Mesendoderm (in vitro differentiated cells): ENCODE results near the gene NHLRC3.
"Not testable (repeated sequence)": the region's sequence is repeated elsewhere in the genome, so short reads cannot be mapped to it uniquely, and the experiment has no call there.

Source experiments
- DNase-seq: peaks from one replicate; pipeline ENCODE4 v3.0.0; 2013
- H2AK5ac ChIP-seq: 2 replicates; pipeline ENCODE4 v1.6.1; 2013; ENCODE audit warnings: low read length, inconsistent platforms
- H2BK120ac ChIP-seq: 2 replicates; pipeline ENCODE4 v1.6.1; 2013; ENCODE audit warnings: low read depth, mild to moderate bottlenecking, low read length, moderate library complexity, mixed read lengths
- H2BK15ac ChIP-seq: replicated peaks from 2 replicates; pipeline ENCODE4 v1.6.1; 2013; ENCODE audit warnings: low read depth, mild to moderate bottlenecking, moderate library complexity
- H2BK5ac ChIP-seq: 2 replicates; pipeline ENCODE4 v1.6.1; 2013; ENCODE audit warnings: low read length, inconsistent platforms
- H3K18ac ChIP-seq: 2 replicates; pipeline ENCODE4 v1.6.1; 2013; ENCODE audit warnings: mild to moderate bottlenecking, low read length, mixed read lengths
- H3K23ac ChIP-seq: one replicate; pipeline ENCODE4 v1.6.1; 2013; ENCODE audit warnings: low read length
- H3K27ac ChIP-seq: 2 replicates; pipeline ENCODE4 v1.5.1; 2013; ENCODE audit warnings: low read depth, mild to moderate bottlenecking, inconsistent platforms, low read length, moderate library complexity
- H3K27me3 ChIP-seq: 2 replicates; pipeline ENCODE4 v1.6.1; 2013; ENCODE audit warnings: low read length, control low read depth, mild to moderate bottlenecking, inconsistent platforms; ENCODE audit not compliant: insufficient read depth, poor library complexity
- H3K36me3 ChIP-seq: 2 replicates; pipeline ENCODE4 v1.6.1; 2013; ENCODE audit warnings: low read length, inconsistent platforms; ENCODE audit not compliant: control insufficient read depth, insufficient read depth
- H3K4ac ChIP-seq: one replicate; pipeline ENCODE4 v1.6.1; 2013; ENCODE audit warnings: low read depth, mild to moderate bottlenecking, low read length, moderate library complexity
- H3K4me1 ChIP-seq: 2 replicates; pipeline ENCODE4 v1.6.1; 2013; ENCODE audit warnings: low read depth, low read length, inconsistent platforms; ENCODE audit not compliant: control insufficient read depth
- H3K4me2 ChIP-seq: 2 replicates; pipeline ENCODE4 v1.6.1; 2013; ENCODE audit warnings: low read length
- H3K4me3 ChIP-seq: 2 replicates; pipeline ENCODE4 v1.5.1; 2013; ENCODE audit warnings: mild to moderate bottlenecking, low read length
- H3K56ac ChIP-seq: one replicate; pipeline ENCODE4 v1.6.1; 2013; ENCODE audit warnings: low read length
- H3K79me1 ChIP-seq: 2 replicates; pipeline ENCODE4 v1.6.1; 2013; ENCODE audit warnings: low read length, inconsistent platforms
- H3K79me2 ChIP-seq: 2 replicates; pipeline ENCODE4 v1.6.1; 2013; ENCODE audit warnings: mild to moderate bottlenecking, low read length; ENCODE audit not compliant: control insufficient read depth, insufficient read depth
- H3K9ac ChIP-seq: 2 replicates; pipeline ENCODE4 v1.6.1; 2013; ENCODE audit warnings: low read length, inconsistent platforms
- H4K5ac ChIP-seq: one replicate; pipeline ENCODE4 v1.6.1; 2013; ENCODE audit warnings: low read length
- H4K8ac ChIP-seq: one replicate; pipeline ENCODE4 v1.6.1; 2013; ENCODE audit warnings: low read depth, mild to moderate bottlenecking, control low read depth, low read length, moderate library complexity
- WGBS: extraction: QIAGEN DNeasy Blood & Tissue Kit; methylation state at CpG from one replicate; pipeline ENCODE4 v1.1.7; 2013; ENCODE audit warnings: low lambda C conversion rate, missing lambda C conversion rate; ENCODE audit not compliant: insufficient coverage; ENCODE audit errors: extremely low coverage; 5-methylcytosine and 5-hydroxymethylcytosine counted together

The NHLRC3 gene

DNA sequence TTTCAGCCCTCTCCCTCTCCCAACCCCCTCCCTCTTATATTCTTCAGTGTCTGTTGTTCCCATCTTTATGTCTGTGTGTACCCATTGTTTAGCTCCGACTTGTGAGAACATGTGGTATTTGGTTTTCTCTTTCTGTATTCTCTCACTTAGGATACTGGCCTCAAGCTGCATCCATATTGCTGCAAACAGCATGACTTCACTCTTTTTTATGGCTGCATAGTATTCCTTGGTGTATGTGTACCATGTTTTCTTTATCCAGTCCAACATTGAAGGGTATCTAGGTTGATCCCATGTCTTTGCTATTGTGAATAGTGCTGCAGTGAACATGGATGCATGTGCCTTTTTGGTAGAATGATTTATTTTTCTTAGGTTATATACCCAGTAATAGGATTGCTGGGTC lies 17.8 kb downstream of the NHLRC3 start:
- WGBS = no CpG with 5 or more reads among the region's 1 CpG

DNA sequence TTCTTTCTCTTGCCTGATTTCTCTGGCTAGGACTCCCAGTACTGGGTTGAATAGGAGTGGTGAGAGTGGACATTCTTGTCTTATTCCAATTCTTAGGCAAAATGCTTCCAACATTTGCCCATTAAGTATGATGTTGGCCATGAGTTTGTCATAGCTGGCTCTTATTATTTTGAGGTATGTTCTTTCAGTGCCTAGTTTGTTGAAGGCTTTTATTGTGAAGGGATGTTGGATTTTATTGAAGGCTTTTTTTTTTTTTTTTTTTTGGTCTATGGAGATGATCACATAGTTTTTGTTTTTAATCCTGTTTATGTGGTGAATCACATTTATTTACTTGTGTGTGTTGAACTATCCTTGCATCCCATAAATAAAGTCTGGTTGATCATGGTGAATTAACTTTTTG lies 19.8 kb downstream of the NHLRC3 start:
- no peaks in the 10 kb centered on the region for H3K79me2 ChIP-seq

More for the DNA sequence above, 17.8 kb downstream of the NHLRC3 start:
- no peak overlapping the region for H3K56ac ChIP-seq
- no peak overlapping the region for H3K23ac ChIP-seq
- H3K79me2 ChIP-seq = no peaks in the 10 kb centered on the region
- no peak overlapping the region for H4K5ac ChIP-seq
- no peak overlapping the region for H3K4me3 ChIP-seq
- no peak overlapping the region for H4K8ac ChIP-seq
- no peak for DNase-seq
- H2AK5ac ChIP-seq = no peak overlapping the region
- H2BK15ac ChIP-seq = no peak overlapping the region
- no peak overlapping the region for H3K4ac ChIP-seq
- H3K4me2 ChIP-seq = no peak overlapping the region
- no peak overlapping the region for H3K27ac ChIP-seq
- no peak overlapping the region for H3K9ac ChIP-seq
- H3K36me3 ChIP-seq = no peaks in the 10 kb centered on the region
- no peaks in the 10 kb centered on the region for H3K4me1 ChIP-seq
- H3K79me1 ChIP-seq = no peaks in the 10 kb centered on the region
- H2BK120ac ChIP-seq = no peak overlapping the region
- no peak overlapping the region for H3K18ac ChIP-seq
- no peak overlapping the region for H2BK5ac ChIP-seq
- H3K27me3 ChIP-seq = no peaks in the 10 kb centered on the region

DNA sequence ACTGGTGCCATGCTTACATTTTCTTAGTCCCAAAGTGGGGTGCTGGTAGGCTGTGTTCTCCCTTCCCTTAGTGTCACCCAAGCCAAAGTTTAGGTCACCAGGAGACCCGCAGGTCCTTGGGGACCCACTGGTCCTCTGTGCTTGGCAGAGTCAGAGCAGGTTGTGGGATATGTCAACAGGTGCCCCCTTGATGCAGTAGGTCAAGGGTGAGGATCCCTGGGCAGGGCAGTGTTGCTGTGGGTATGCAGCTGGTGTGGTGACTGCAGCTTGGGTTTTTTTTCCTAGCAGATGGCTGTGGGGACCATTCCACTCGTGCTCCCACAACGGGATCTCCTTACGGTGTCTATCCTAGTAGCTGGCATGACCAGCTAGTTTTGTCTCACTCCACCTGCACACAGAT lies 23.7 kb downstream of the NHLRC3 start:
- Histone ChIP-seq H3K27me3 (no peaks in the 10 kb centered on the region), H3K27ac (no peak overlapping the region), H2BK5ac (no peak overlapping the region), H3K36me3 (no peaks in the 10 kb centered on the region), H3K9ac (no peak overlapping the region), H3K79me2 (no peaks in the 10 kb centered on the region), H3K18ac (no peak overlapping the region), H4K5ac (no peak overlapping the region), H3K56ac (no peak overlapping the region), H3K4me2 (no peak overlapping the region), H3K4me3 (no peak overlapping the region), H3K4me1 (no peaks in the 10 kb centered on the region), H2BK15ac (no peak overlapping the region), H2AK5ac (no peak overlapping the region), H2BK120ac (no peak overlapping the region), H3K4ac (no peak overlapping the region), H3K23ac (no peak overlapping the region), H4K8ac (no peak overlapping the region), H3K79me1 (no peaks in the 10 kb centered on the region)
- no peak for DNase-seq
- WGBS = no CpG with 5 or more reads among the region's 4 CpGs

More for the DNA sequence above, 19.8 kb downstream of the NHLRC3 start:
- no peak overlapping the region for H3K9ac ChIP-seq
- H4K8ac ChIP-seq = no peak overlapping the region
- H3K4me3 ChIP-seq = no peak overlapping the region
- no peaks in the 10 kb centered on the region for H3K79me1 ChIP-seq
- H3K36me3 ChIP-seq = no peaks in the 10 kb centered on the region
- H2AK5ac ChIP-seq = no peak overlapping the region
- H3K4me1 ChIP-seq = no peaks in the 10 kb centered on the region
- H4K5ac ChIP-seq = no peak overlapping the region
- H2BK5ac ChIP-seq = no peak overlapping the region
- no peak overlapping the region for H3K4me2 ChIP-seq
- no peak overlapping the region for H2BK15ac ChIP-seq
- H3K18ac ChIP-seq = no peak overlapping the region
- no peak for DNase-seq
- H3K4ac ChIP-seq = no peak overlapping the region
- H3K27ac ChIP-seq = no peak overlapping the region
- H3K27me3 ChIP-seq = no peaks in the 10 kb centered on the region
- H2BK120ac ChIP-seq = no peak overlapping the region
- no peak overlapping the region for H3K23ac ChIP-seq
- H3K56ac ChIP-seq = no peak overlapping the region

DNA sequence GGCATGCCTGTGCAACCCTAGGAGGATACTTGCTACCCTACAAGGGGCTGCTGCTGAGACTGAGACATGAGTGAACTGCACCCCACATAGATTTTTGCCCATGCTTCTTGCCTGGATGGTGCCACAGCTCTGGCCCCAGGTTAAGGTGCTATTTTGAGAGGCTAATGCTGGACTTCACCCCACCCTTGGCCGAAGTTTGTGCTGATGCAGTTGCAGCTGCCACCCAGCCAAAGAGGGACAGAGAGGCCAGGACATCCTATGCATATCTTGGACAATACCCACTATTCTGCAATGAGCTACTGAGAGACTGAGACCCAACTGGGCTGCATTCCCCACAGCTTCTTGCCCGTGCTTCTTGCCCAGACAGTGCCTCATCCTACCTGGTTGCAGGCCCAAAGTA lies 34.6 kb downstream of the NHLRC3 start:
- H3K27ac ChIP-seq = no peak overlapping the region
- no peak overlapping the region for H2BK15ac ChIP-seq
- H3K79me1 ChIP-seq = no peaks in the 10 kb centered on the region
- no peaks in the 10 kb centered on the region for H3K36me3 ChIP-seq
- no peak overlapping the region for H3K4ac ChIP-seq
- H3K18ac ChIP-seq = no peak overlapping the region
- H3K27me3 ChIP-seq = no peaks in the 10 kb centered on the region
- H3K56ac ChIP-seq = no peak overlapping the region
- H4K8ac ChIP-seq = no peak overlapping the region
- no CpG with 5 or more reads among the region's 2 CpGs for WGBS
- H3K9ac ChIP-seq = no peak overlapping the region
- no peak overlapping the region for H4K5ac ChIP-seq
- H3K79me2 ChIP-seq = no peaks in the 10 kb centered on the region
- no peak for DNase-seq
- no peak overlapping the region for H2BK5ac ChIP-seq
- H3K4me2 ChIP-seq = no peak overlapping the region
- H3K4me3 ChIP-seq = no peak overlapping the region
- no peak overlapping the region for H2BK120ac ChIP-seq
- H3K23ac ChIP-seq = no peak overlapping the region
- H3K4me1 ChIP-seq = no peaks in the 10 kb centered on the region
- no peak overlapping the region for H2AK5ac ChIP-seq

DNA sequence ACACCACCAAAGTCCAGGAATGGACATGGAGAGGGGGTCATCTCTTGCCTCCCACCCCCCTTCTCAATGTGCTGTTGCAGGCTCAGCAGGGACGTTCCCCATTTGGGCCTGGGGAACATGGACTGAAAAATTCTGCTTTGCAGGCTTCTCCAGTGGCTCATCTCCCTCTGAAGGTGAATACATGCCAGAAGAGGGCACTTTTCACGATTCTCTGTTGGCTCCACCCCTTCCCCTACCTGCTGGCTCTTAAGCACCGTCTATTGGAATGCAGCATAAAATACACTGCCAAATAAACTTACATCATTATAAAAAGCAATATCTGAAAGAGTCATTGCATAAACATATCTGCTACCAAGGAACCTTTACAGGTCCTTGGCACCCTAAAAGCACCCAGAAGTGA lies 35.7 kb downstream of the NHLRC3 start:
- WGBS = no CpG with 5 or more reads among the region's 3 CpGs
- no peak overlapping the region for H2AK5ac ChIP-seq
- H3K79me1 ChIP-seq = no peaks in the 10 kb centered on the region

DNA sequence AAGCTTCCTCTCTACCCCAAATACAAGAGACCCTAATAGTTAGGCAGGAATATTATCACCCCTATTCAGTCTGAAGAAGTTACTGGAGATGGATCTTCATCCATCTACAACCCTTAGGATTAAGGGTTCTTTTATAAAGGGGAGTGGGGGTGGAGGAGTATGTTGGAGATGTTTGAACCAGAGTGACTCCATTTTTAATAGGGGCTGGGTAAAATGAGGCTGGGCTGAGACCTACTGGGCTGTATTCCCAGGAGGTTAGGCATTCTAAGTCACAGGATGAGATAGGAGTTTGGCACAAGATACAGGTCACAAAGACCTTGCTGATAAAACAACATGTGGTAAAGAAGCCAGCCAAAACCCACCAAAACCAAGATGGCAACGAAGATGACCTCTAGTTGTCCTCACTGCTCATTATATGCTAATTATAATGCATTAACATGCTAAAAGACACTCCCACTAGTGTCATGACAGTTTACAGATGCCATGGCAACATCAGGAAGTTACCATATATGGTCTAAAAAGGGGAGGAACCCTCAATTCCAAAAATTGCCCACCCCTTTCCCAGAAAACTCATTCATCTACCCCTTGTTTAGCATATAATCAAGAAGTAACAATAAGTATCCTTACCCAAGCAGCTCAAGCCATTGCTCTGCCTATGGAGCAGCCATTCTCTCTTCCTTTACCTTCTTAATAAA lies 48.1 kb downstream of the NHLRC3 start:
- H3K23ac ChIP-seq, H4K5ac ChIP-seq, H3K9ac ChIP-seq, H3K56ac ChIP-seq, H2BK5ac ChIP-seq, H3K4me2 ChIP-seq, H3K4me1 ChIP-seq, DNase-seq, H3K4me3 ChIP-seq, H3K27me3 ChIP-seq, H3K27ac ChIP-seq, H2BK15ac ChIP-seq, H3K18ac ChIP-seq, H3K79me2 ChIP-seq, H3K79me1 ChIP-seq, H3K4ac ChIP-seq, H2BK120ac ChIP-seq, H3K36me3 ChIP-seq, H4K8ac ChIP-seq, H2AK5ac ChIP-seq: not testable (repeated sequence)
- WGBS = no CpG with 5 or more reads among the region's 1 CpG

More for the DNA sequence above, 35.7 kb downstream of the NHLRC3 start:
- Histone ChIP-seq H3K4ac (no peak overlapping the region), H3K27ac (no peak overlapping the region), H4K8ac (no peak overlapping the region), H3K56ac (no peak overlapping the region), H3K27me3 (no peaks in the 10 kb centered on the region), H3K4me3 (no peak overlapping the region), H3K36me3 (no peaks in the 10 kb centered on the region), H3K23ac (no peak overlapping the region), H2BK15ac (no peak overlapping the region), H3K4me2 (no peak overlapping the region), H3K18ac (no peak overlapping the region), H2BK120ac (no peak overlapping the region), H2BK5ac (no peak overlapping the region), H4K5ac (no peak overlapping the region), H3K79me2 (no peaks in the 10 kb centered on the region), H3K9ac (no peak overlapping the region), H3K4me1 (no peaks in the 10 kb centered on the region)
- peak; percentile 18 for DNase-seq
